Neural cell (in vitro differentiated cells): Measurements from ENCODE around the gene SLC25A17. TPM values are rescaled to one million over a fixed set of nuclear protein-coding genes. Genes with fewer than 3 reads are reported as not detected.
A peak's percentile ranks its signal among the peaks of the same experiment; 100 is the strongest.

Experiments used
- H2AFZ ChIP-seq: fragments of 200-600, 300-800 bp; sonication (generic), shearing (Covaris generic); 2 replicates; pipeline ENCODE4 v1.6.0; 2014; ENCODE audit warnings: low read depth, mild to moderate bottlenecking, antibody characterized with exemption, low read length, moderate library complexity
- H3F3A ChIP-seq: fragments of 200-600 bp; shearing (Covaris generic); 2 replicates; pipeline ENCODE4 v1.6.1; 2016; ENCODE audit warnings: mild to moderate bottlenecking, moderate library complexity, mixed read lengths, antibody characterized with exemption, low read length; ENCODE audit not compliant: insufficient read depth, poor library complexity, severe bottlenecking
- H3K27ac ChIP-seq: fragments of 200-600, 300-800 bp; sonication (generic), shearing (Covaris generic); 2 replicates; pipeline ENCODE4 v1.5.1; 2014; ENCODE audit warnings: mild to moderate bottlenecking, low read length, moderate library complexity
- H3K27me3 ChIP-seq: fragments of 300-800, 200-600 bp; sonication (generic), shearing (Covaris generic); 2 replicates; pipeline ENCODE4 v1.6.0; 2014; ENCODE audit warnings: mild to moderate bottlenecking, low read depth, low read length, moderate library complexity; ENCODE audit not compliant: insufficient read depth
- H3K36me3 ChIP-seq: fragments of 300-800, 200-600 bp; sonication (generic), shearing (Covaris generic); 2 replicates; pipeline ENCODE4 v1.5.1; 2014; ENCODE audit warnings: mild to moderate bottlenecking, antibody characterized with exemption, low read length, moderate library complexity; ENCODE audit not compliant: insufficient read depth
- H3K4me2 ChIP-seq: fragments of 300-800, 200-600 bp; sonication (generic), shearing (Covaris generic); 2 replicates; pipeline ENCODE4 v1.6.0; 2014; ENCODE audit warnings: mild to moderate bottlenecking, low read length
- H3K4me3 ChIP-seq: fragments of 300-800, 200-600 bp; sonication (generic), shearing (Covaris generic); 2 replicates; pipeline ENCODE4 v1.5.1; 2014; ENCODE audit warnings: mild to moderate bottlenecking, low read length, moderate library complexity
- H3K79me2 ChIP-seq: fragments of 200-600 bp; shearing (Covaris generic); replicated peaks from 2 replicates; pipeline ENCODE4 v1.6.0; 2014; ENCODE audit warnings: mild to moderate bottlenecking, low read length, moderate library complexity; ENCODE audit not compliant: insufficient read depth
- H3K9ac ChIP-seq: fragments of 300-800, 200-600 bp; sonication (generic), shearing (Covaris generic); 2 replicates; pipeline ENCODE4 v1.6.1; 2016; ENCODE audit warnings: mild to moderate bottlenecking, low read length, mixed read lengths
- H3K9me2 ChIP-seq: fragments of 200-600 bp; shearing (Covaris generic); 2 replicates; pipeline ENCODE4 v1.6.1; 2016; ENCODE audit warnings: mild to moderate bottlenecking, low read length, mixed read lengths; ENCODE audit not compliant: insufficient read depth
- H3K9me3 ChIP-seq: fragments of 200-600, 300-800 bp; sonication (generic), shearing (Covaris generic); 2 replicates; pipeline ENCODE4 v1.6.1; 2016; ENCODE audit warnings: mild to moderate bottlenecking, mixed run types, low read length, moderate library complexity, mixed read lengths
- H4K20me1 ChIP-seq: fragments of 200-600 bp; shearing (Covaris generic); 2 replicates; pipeline ENCODE4 v1.6.1; 2016; ENCODE audit warnings: mild to moderate bottlenecking, mixed run types; ENCODE audit not compliant: insufficient read depth
- CTCF ChIP-seq: fragments of 450-650 bp; IDR thresholded peaks from 2 replicates; pipeline ENCODE4 v1.5.1; 2014; ENCODE audit warnings: antibody characterized with exemption, mild to moderate bottlenecking, moderate library complexity; ENCODE audit not compliant: poor library complexity, severe bottlenecking
- EP300 ChIP-seq: fragments of 450-650 bp; conservative IDR thresholded peaks from 2 replicates; pipeline ENCODE4 v1.6.1; 2014; ENCODE audit warnings: antibody characterized with exemption, mild to moderate bottlenecking, moderate library complexity; ENCODE audit not compliant: poor library complexity, severe bottlenecking
- EZH2 ChIP-seq: fragments of 200-600, 300-800 bp; shearing (Covaris generic), sonication (generic); IDR thresholded peaks from 2 replicates; pipeline ENCODE4 v1.6.1; 2014; ENCODE audit warnings: antibody characterized with exemption, low read length, borderline replicate concordance, mild to moderate bottlenecking; ENCODE audit not compliant: insufficient read depth, poor library complexity, severe bottlenecking
- MXI1 ChIP-seq: fragments of 450-650 bp; conservative IDR thresholded peaks from 2 replicates; pipeline ENCODE4 v1.6.1; 2014; ENCODE audit warnings: antibody characterized with exemption, mild to moderate bottlenecking; ENCODE audit not compliant: poor library complexity, severe bottlenecking
- POLR2AphosphoS5 ChIP-seq: IDR thresholded peaks from 2 replicates; pipeline ENCODE4 v1.6.1; 2012
- RAD21 ChIP-seq: fragments of 450-650 bp; conservative IDR thresholded peaks from 2 replicates; pipeline ENCODE4 v1.6.1; 2014; ENCODE audit warnings: antibody characterized with exemption, mild to moderate bottlenecking, moderate library complexity
- REST ChIP-seq: IDR thresholded peaks from 2 replicates; pipeline ENCODE4 v1.6.1; 2012; ENCODE audit warnings: borderline replicate concordance
- SMC3 ChIP-seq: fragments of 450-650 bp; conservative IDR thresholded peaks from 2 replicates; pipeline ENCODE4 v1.6.1; 2014; ENCODE audit warnings: antibody characterized with exemption, mild to moderate bottlenecking, moderate library complexity; ENCODE audit not compliant: poor library complexity
- TAF1 ChIP-seq: IDR thresholded peaks from 2 replicates; pipeline ENCODE4 v1.6.1; 2012; ENCODE audit warnings: low read depth
- polyA plus RNA-seq: library from polyadenylated mRNA; depleted of rRNA; stranded (reverse); fragments of >200 nt; gene quantifications from 2 replicates; pipeline ENCODE4 v1.2.3, GENCODE V29; 2014

SLC25A17 gene
- polyA plus RNA-seq, 1 donor from 2014 or later: 49.3 TPM

- Histone ChIP-seq H3K9me3 (no peaks in the 10 kb centered on the region), H3F3A (no peaks in the 10 kb centered on the region), H4K20me1 (no peaks in the 10 kb centered on the region), H3K9ac (peak overlapping the region; percentile 44), H3K4me2 (peak overlapping the region; percentile 91), H3K4me3 (peak overlapping the region; percentile 98), H2AFZ (peak overlapping the region; percentile 60), H3K27ac (peak overlapping the region; percentile 16), H3K27me3 (no peaks in the 10 kb centered on the region), H3K36me3 (no peaks in the 10 kb centered on the region), H3K79me2 (peaks cover 15% of the 10 kb centered on the region), H3K9me2 (no peaks in the 10 kb centered on the region)
- TF ChIP-seq MXI1 (no peak), RAD21 (no peak), TAF1 (no peak), POLR2AphosphoS5 (no peak), EP300 (no peak), CTCF (no peak), SMC3 (no peak), REST (no peak), EZH2 (no peak)
These were observed 524 bp upstream of the SLC25A17 start for GRCh38 chr22:40819599-40820140.

GRCh38 chr22:40818192-40818746 lies 877 bp downstream of the SLC25A17 start:
- TF ChIP-seq REST: no peak
- TF ChIP-seq POLR2AphosphoS5: no peak
- TF ChIP-seq EP300: no peak
- TF ChIP-seq RAD21: no peak
- TF ChIP-seq EZH2: no peak
- no peak for TF ChIP-seq MXI1
- no peak for TF ChIP-seq TAF1
- TF ChIP-seq CTCF: no peak
- TF ChIP-seq SMC3: no peak
- no peak overlapping the region for H3K27ac ChIP-seq
- H3K36me3 ChIP-seq: no peaks in the 10 kb centered on the region
- H2AFZ ChIP-seq: peak overlapping the region; percentile 78
- H3K9me2 ChIP-seq: no peaks in the 10 kb centered on the region
- peak overlapping the region; percentile 70 for H3K9ac ChIP-seq
- no peaks in the 10 kb centered on the region for H3K27me3 ChIP-seq
- peak overlapping the region; percentile 58 for H3K4me2 ChIP-seq
- H3F3A ChIP-seq: no peaks in the 10 kb centered on the region
- no peaks in the 10 kb centered on the region for H4K20me1 ChIP-seq
- H3K79me2 ChIP-seq: peaks cover 19% of the 10 kb centered on the region
- H3K9me3 ChIP-seq: no peaks in the 10 kb centered on the region
- peak overlapping the region; percentile 98 for H3K4me3 ChIP-seq
